HuH-7 (cell line): ENCODE data around the gene ELOVL6.
"Not testable (repeated sequence)": the region's sequence is repeated elsewhere in the genome, so short reads cannot be mapped to it uniquely, and the experiment has no call there.

Source experiments
- DNase-seq: peaks from one replicate; pipeline ENCODE4 v3.0.0; 2011; ENCODE audit warnings: low spot score

The ELOVL6 gene

DNA sequence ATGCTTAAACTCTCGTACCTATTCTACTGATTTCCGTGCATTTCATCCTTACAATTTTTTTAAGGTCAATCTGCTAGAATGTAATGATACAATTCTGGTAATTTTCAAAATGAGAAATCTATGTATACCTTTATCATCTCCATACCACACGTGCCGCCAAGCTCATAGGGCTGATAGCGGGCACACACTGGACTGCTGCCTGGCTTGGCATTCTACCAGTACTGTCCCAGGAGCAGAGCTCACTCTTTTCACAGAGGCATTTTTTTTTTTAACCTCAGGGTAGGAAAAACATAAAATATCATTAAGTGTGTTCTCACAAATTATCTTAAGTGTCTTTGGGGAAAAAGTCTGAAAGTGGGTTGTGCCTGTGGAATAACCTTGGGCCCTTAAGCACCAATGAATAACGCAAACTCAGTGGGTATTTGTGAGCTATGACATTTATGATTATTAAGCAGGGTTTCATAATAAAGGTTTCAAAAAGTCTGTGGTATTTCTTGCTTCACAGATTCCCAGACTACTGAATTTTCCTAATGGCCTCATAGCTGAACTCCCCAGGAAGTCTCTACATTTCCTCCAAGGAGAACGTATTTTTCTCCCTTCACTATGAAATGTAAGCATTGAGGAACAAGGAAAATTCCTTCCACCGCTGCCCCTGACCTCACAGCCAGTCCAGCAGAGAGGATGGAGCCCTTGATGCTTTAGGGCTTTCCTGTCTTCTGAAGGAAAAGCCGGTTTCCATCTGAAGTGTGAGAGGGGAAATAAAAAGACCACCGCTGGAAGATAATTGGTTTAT lies 125.2 kb downstream of the ELOVL6 start:
- no peak for DNase-seq

- DNase-seq: no peak
Measured at GRCh38 chr4:110071466-110071865, 126.9 kb downstream of the ELOVL6 start.

GRCh38 chr4:110068248-110068647 lies 130.2 kb downstream of the ELOVL6 start:
- no peak for DNase-seq

- no peak for DNase-seq
Measured at GRCh38 chr4:110064934-110065333, 133.5 kb downstream of the ELOVL6 start.

DNA sequence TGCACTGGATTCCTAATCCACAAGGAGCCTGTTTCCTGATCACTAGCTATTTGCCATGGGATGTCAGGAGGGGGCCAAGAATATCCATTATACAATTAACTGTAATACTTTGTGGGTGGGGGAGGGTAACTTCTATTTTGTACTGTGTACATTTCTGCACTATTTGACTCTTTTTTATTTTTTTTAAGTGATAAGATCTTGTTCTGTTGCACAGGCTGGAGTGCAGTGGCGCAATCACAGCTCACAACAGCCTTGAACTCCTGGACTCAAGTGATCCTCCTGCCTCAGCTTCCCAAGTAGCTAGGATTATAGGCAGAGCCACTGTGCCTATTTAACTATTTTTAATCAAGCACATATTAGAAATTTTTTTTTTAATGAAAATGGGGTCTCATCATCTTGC lies 134.1 kb downstream of the ELOVL6 start:
- DNase-seq: no peak

DNA sequence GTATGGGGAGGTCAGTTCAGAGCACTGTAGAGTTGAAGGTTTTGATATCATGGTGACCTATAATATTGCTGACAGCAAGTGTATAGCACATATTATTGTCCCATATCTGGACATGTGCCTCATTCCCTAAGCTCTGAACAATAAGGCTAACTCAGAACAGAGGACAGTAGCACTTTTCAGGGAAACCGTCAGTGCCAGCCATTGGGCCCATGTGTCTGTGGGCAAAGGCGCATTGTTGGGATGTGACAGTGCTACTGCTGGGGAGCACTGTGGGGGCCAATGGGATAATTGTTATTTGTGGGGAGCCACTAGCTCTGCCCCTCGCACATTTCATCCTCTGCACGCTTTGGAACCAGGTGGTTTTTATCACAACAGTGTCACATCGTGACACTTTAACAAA lies 136.2 kb downstream of the ELOVL6 start:
- no peak for DNase-seq

- no peak for DNase-seq
Measured at GRCh38 chr4:110061076-110061475, 137.3 kb downstream of the ELOVL6 start.

DNA sequence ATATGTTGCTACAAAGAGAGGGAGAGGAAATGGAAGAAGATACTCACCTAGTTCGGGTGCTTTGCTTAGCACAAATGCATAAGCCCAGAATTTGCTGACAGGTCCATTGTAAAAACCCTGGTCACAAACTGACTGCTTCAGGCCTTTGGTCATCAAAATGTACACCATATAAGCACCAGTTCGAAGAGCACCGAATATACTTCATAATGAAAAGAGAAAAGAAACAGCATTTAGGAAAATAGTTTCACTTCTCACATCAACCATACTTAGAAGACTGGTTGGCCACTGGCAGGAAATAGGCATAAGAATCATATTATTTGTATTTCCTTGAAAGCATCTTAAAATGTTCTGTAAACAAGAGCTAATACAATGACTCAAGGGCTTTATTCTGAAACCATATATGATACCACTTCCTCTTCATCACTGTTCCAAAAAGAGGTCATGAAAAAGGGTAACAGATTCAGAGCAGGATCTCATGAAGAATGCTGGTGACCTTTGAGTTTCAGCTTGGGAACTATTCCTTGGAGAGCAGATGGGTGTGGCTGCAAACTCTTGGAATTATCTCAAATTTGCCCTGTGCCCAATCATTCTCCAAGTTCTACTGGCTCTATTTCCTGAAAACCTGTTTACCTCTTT lies 138.7 kb downstream of the ELOVL6 start:
- no peak for DNase-seq

DNA sequence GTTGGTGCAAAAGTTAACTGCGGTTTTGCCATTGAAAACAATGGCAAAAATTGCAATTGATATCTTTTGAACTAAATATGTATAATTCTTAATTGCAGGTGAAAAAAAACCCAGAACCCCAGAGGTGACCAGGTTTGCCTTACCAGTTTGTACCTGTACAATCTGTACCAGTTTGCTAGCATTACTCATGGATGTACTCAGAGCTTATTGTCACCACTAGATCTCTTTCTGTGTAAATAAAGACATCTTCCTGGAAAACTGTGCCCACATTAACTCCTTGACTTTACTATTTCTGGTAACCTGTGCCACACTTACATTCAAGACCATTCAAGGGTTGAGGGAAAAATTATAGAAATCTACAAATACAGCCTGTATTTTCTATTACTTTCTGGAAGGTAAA lies 139.7 kb downstream of the ELOVL6 start:
- DNase-seq: no peak

- no peak for DNase-seq
Measured at GRCh38 chr4:110055158-110055768, 143.2 kb downstream of the ELOVL6 start.

DNA sequence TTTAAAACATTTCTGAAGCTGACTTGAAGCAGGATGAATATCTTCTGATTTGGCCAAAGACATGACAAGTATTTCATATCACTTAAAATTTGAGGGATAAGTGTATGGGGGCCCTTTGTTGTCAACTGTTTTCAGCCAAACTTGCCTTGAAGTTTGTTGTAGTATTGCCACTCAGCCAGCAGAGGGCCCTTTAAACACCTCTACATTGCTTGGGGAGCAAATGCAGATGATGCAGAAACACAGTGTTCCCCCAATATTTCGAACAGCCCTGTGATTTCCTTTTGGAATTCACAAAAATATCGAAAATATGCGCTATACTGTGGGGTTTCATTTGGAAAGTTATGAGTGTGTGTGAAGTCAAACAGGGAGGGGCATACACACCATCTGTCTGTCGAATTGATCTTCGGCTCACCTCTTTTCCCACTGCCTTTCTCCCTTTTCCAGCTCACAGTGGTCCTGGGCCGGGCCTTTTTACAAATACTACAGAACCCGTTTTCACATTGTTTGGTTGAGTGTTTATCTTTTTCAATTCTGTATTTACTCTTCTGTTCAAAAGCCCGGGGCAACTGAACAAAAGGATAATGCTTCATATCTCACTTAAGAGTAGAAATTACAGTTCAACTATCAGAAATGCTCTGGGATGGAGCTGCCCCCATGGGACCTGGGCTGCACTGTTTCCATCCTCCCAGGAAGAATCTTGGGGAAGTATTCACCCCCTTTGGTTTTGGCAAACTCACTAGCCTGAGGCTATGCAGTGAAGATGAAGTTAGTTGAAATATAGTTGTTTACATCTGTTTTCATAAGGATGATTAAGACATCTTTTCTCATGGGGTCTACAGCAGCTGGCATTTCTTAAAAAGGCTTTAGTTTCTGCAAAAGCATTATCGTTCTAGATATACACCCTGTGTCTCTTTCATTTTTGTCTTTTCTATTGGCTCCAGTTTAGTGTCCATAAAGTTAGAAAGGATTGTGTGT lies 148.2 kb downstream of the ELOVL6 start:
- no peak for DNase-seq

DNA sequence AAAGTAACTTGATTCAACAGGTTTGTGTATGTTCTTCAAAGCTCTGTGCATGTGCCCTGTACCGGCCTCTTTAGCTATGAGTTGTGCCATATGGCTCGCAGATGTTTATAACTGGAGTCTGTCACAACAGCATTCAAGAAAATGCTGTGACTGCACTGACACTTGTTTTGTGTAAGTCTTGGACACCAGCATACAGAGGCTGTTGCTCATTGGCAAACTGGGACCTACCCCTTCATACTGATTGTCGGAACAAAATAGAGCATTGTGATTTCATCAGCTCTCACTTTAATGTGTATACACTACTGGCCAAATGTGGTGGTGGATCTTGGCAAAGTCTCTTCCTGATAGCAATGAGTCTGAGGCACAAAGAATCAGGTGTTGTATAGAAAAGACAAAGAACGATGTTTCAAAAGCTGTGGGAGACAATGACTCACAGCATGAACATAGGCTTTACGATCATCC lies 151.8 kb downstream of the ELOVL6 start:
- DNase-seq: no peak

DNA sequence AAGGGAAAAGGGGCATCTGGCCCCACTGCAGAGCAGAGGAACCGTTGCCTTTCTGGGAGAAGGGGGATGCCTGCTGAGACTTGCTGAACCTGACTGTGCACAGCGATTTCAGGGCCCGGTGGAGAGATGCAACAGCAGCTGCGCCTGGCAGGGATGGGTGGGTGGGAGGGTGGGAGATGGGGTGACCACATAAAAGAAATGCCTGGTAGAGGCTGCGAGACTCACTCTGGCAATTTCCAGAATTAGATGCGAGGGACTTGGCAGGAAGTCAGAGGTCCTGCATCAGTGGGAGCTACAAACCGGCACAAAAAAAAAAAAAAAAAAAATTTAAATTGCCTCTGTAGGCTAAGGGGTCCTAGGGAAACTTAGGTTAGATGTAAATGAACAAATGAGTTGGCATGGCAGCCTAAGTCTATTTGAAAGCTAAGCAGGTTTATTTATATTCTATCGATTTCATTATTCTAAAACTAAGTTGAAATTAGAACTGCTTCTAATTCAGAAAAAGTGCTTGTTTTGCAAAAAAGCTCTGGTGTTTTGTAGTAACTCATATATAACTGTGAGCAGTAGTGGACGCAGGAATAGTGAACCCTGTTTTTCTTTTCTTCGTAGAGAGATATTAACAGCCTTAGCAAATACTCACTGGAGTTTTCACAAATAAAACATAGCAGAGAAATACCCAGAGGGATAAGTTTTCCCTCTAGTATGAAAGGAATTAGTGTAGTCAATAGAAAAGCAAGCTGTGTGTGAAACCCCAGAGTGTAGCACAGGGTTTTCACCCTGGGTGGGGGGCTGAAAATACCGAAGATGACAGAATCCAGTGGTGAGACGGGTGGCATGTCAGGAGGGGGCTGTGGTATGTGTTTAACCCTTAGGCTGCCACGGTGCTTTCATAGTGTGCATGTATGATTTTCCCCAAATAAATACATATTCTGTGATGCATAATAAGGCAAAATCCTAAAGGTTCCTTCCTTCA lies 155.6 kb downstream of the ELOVL6 start:
- DNase-seq: no peak

DNA sequence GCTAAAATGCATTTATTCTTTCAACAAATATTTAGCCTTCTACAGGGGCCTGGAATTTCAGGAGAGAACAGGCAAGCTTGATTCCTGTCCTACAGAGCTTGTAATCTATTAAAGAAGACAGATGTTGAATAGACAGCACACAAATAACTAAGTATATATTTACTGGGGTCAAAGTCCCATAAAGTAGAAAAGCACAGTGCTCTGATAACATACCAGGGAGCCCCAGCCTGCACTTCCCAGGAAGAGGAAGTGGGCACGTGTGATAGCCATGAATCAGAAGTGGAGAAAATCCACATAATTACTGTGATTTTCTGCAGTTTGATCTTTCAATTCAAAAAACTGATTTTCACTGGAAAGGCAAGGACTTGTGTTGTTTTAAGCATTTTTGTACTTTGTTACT lies 156.7 kb downstream of the ELOVL6 start:
- peak; percentile 17 for DNase-seq

DNA sequence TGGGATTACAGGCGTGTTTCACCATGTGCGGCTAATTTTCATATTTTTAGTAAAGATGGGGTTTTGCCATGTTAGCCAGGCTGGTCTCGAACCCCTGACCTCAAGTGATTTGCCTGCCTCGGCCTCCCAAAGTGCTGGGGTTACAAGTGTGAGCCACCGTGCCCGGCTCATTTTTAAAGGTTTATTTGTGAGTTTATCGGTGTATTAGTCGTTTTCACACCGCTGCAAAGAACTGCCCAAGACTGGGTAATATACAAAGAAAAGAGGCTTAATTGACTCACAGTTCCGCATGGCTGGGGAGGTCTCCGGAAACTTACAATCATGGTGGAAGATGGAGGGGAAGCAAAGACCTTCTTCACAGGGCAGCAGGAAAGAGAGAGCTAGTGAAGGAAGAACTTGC lies 159.3 kb downstream of the ELOVL6 start:
- DNase-seq: not testable (repeated sequence)

- no peak for DNase-seq
Measured at GRCh38 chr4:110034026-110034393, 164.4 kb downstream of the ELOVL6 start.

- DNase-seq: no peak
Measured at GRCh38 chr4:110033355-110034025, 164.9 kb downstream of the ELOVL6 start.

DNA sequence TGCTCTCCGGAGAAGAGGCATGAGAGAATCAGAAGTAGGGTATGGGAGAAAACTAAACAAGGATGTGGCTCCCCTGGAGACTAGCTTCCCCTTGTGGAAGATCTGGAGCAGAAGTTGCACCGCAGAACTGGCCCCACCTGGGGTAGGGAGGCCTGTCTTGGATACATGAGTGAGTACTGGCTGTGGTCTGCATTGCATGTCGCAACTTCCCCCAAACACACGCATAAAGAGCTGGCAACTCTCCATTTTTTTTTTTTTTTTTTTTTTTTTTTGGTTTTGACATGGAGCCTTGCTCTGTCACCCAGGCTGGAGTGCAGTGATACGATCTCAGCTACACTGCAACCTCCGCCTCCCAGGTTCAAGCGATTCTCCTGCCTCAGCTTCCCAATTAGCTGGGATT lies 165.8 kb downstream of the ELOVL6 start:
- DNase-seq: no peak

DNA sequence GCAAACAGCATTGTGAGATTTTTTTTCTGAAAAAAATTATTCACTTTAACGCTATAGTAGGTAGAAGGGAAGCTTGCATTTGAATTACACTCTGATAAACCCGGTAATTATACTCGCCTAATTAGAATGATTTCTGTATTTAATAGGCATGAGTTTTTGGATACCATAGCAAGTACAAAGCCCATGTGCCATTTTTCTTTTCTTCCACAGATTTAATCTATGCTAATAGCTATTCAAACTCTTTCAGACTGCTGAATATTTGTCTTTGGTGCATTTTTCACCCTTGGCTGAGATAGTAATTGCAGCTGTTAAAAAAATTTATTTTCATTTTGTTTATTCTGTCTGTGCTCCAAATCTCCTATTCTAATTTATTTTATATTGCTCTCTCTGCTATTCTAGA lies 172.7 kb downstream of the ELOVL6 start:
- DNase-seq: no peak

DNA sequence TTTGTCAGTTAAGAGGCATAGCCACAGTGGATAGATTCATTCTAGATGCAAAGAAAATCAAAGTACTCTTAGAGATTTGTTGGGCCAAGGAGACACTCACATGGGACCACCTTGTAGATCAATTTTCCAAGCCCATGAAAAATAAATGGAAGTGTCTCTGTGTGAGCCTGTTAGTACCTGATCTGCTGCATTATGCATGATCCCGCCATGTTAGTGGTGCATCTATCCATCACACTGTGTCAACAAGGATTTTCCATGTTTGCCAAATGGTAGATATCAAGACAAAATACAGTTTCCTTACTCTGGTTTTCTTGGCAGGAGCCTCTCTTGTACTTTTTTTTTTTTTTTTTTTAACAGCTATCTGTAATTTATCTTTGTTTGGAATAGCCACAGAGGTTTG lies 173.4 kb downstream of the ELOVL6 start:
- DNase-seq: no peak
